Gastrocnemius medialis (tissue), 4 donors: ENCODE measurements around the gene TIPIN.

Experiments
- POLR2A ChIP-seq, 2 donors: fragments of 450-650 bp; IDR thresholded peaks; one replicate each; pipeline ENCODE4 v1.6.1; 2017; ENCODE audit warnings: antibody characterized with exemption in 2 of 2, mild to moderate bottlenecking in 2 of 2, moderate library complexity in 2 of 2
- TF ChIP-seq, protein P1 (sequence below), 5 experiments: fragments of 450-650 bp in 3 of 5; fragments of 200-600 bp in 2 of 5; sonication (generic) in 2 of 5; IDR thresholded peaks in 4 of 5; conservative IDR thresholded peaks in 1 of 5; 1 replicate in 4 of 5; 2 replicates in 1 of 5; pipeline ENCODE4 v1.5.1; 2016 to 2019; ENCODE audit warnings: antibody characterized with exemption in 5 of 5, mild to moderate bottlenecking in 3 of 5, moderate library complexity in 3 of 5

DNA sequence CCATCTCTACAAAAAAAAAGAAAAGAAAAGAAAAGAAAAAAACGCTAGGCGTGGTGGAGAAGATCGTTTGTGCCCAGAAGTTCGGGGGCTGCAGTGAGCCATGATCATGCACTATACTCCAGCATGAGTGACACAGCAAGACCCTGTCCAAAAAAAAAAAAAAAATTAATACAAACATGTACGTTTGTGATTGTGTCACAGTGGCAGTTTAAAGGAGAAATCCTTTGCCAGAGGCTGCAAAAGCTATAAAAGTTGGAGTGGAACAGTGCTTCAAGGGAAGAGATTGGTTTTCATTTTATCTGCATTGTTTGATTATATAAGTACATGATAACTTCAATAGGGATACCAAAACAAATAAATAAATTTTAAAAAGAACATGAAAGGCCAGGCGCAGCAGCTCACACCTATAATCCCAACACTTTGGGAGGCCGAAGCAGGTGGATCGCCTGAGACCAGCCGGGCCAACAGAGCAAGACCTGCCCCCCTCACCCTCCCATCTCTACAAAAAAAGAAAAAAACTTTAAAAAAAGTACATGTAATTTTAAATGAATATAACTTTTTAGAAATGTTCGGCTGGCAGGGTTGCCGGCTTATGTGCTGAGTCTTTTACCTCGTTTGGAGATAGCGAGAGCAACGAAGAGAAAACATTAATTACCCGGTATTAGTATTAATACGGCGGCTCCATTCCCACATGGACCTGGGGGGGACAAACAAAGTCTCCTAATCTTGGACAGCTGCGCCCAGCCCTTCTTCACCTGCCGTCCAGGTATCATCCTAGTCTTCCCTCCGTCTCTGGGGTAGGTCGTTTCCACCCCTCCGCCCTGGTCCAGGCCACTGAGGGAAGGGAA is 63.7 kb downstream of the TIPIN start:
- TF ChIP-seq, protein P1, sequence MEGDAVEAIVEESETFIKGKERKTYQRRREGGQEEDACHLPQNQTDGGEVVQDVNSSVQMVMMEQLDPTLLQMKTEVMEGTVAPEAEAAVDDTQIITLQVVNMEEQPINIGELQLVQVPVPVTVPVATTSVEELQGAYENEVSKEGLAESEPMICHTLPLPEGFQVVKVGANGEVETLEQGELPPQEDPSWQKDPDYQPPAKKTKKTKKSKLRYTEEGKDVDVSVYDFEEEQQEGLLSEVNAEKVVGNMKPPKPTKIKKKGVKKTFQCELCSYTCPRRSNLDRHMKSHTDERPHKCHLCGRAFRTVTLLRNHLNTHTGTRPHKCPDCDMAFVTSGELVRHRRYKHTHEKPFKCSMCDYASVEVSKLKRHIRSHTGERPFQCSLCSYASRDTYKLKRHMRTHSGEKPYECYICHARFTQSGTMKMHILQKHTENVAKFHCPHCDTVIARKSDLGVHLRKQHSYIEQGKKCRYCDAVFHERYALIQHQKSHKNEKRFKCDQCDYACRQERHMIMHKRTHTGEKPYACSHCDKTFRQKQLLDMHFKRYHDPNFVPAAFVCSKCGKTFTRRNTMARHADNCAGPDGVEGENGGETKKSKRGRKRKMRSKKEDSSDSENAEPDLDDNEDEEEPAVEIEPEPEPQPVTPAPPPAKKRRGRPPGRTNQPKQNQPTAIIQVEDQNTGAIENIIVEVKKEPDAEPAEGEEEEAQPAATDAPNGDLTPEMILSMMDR (IDR thresholded peaks at IDR 0.05 in 4 of 5, conservative IDR thresholded peaks at IDR 0.05 in 1 of 5): no peak
- no peak for TF ChIP-seq POLR2A (IDR thresholded peaks at IDR 0.05)
